Right lobe of liver (tissue), 6 donors: ENCODE measurements around the gene CUL9. TPM values are rescaled to one million over a fixed set of nuclear protein-coding genes. Genes with fewer than 3 reads are reported as not detected.

Experiments used
- ATAC-seq, 4 donors: fragments of 200-7000 bp; cut with Tn5 transposase; one replicate each; pipeline ENCODE4 v1.9.1; 2020; ENCODE audit warnings: mild to moderate bottlenecking in 4 of 4, moderate library complexity in 4 of 4
- DNase-seq, 3 donors: peaks; one replicate each; pipeline ENCODE4 v3.0.0-alpha.2; 2020
- H3K27ac ChIP-seq, 3 donors: fragments of 200-600 bp; one replicate each; pipeline ENCODE4 v1.8.0; 2022
- H3K27me3 ChIP-seq, 2 donors: fragments of 200-600 bp; one replicate each; pipeline ENCODE4 v1.8.0; 2022
- H3K36me3 ChIP-seq, 4 donors: fragments of 200-600 bp; sonication (generic) in 1 of 4; one replicate each; pipeline versions ENCODE4 v1.5.1 to v1.8.0; 2017 to 2022; ENCODE audit warnings: control low read depth in 1 of 4
- H3K4me1 ChIP-seq, 4 donors: fragments of 200-600 bp; sonication (generic) in 1 of 4; one replicate each; pipeline versions ENCODE4 v1.5.1 to v1.8.0; 2017 to 2022; ENCODE audit warnings: control low read depth in 1 of 4
- H3K4me3 ChIP-seq, 3 donors: fragments of 200-600 bp; one replicate each; pipeline ENCODE4 v1.8.0; 2022
- H3K9me3 ChIP-seq, 4 donors: fragments of 200-600 bp; sonication (generic) in 1 of 4; one replicate each; pipeline versions ENCODE4 v1.5.1 to v1.8.0; 2017 to 2022; ENCODE audit warnings: control low read depth in 1 of 4
- POLR2A ChIP-seq: fragments of 450-650 bp; IDR thresholded peaks from one replicate; pipeline ENCODE4 v1.6.1; 2017; ENCODE audit warnings: antibody characterized with exemption, mild to moderate bottlenecking
- WGBS: methylation state at CpG from one replicate; pipeline ENCODE4 v1.1.6; 2018; ENCODE audit warnings: low coverage, low lambda C conversion rate; ENCODE audit not compliant: insufficient coverage; ENCODE audit errors: missing lambda C conversion rate; 5-methylcytosine and 5-hydroxymethylcytosine counted together
- intact Hi-C, 2 donors: fragments of 100-400 bp; cut with DNase I; formaldehyde crosslinking; loops; one replicate each; pipeline versions ENCODE4 v1.11.2 to v1.14.1; 2022
- total RNA-seq, 6 experiments: library from RNA; depleted of rRNA in 2 of 6; stranded (reverse); fragments of >200 nt in 2 of 6; fragmentation: NEBNext Ultra II Directional in 3 of 6; extraction: Animal tissue kit (Norgen Biotek cat#: 25700) in 3 of 6; gene quantifications; one replicate each; pipeline versions ENCODE4 v1.1.0 to v1.2.4, GENCODE V29; 2016 to 2023
- TF ChIP-seq, protein P1 (sequence below), 4 donors: fragments of 200-600 bp in 3 of 4; fragments of 450-650 bp in 1 of 4; IDR thresholded peaks; one replicate each; pipeline versions ENCODE4 v1.5.1 to v1.8.0; 2016 to 2022; ENCODE audit warnings: antibody characterized with exemption in 4 of 4, mild to moderate bottlenecking in 2 of 4
- donor health status: DM: no; HTN: yes; CAD: no.
- donor health status: DM: no; HTN: no; CAD: no.
- donor health status: DM: no; HTN: no; CAD: no.
- donor health status: DM: no; HTN: yes; CAD: no.
- donor health status: DM: no; HTN: yes; CAD: no.

Gene CUL9
- total RNA-seq, 6 experiments from 2014 or later, result 14.4 to 17.7 (median 15.2) TPM

DNA sequence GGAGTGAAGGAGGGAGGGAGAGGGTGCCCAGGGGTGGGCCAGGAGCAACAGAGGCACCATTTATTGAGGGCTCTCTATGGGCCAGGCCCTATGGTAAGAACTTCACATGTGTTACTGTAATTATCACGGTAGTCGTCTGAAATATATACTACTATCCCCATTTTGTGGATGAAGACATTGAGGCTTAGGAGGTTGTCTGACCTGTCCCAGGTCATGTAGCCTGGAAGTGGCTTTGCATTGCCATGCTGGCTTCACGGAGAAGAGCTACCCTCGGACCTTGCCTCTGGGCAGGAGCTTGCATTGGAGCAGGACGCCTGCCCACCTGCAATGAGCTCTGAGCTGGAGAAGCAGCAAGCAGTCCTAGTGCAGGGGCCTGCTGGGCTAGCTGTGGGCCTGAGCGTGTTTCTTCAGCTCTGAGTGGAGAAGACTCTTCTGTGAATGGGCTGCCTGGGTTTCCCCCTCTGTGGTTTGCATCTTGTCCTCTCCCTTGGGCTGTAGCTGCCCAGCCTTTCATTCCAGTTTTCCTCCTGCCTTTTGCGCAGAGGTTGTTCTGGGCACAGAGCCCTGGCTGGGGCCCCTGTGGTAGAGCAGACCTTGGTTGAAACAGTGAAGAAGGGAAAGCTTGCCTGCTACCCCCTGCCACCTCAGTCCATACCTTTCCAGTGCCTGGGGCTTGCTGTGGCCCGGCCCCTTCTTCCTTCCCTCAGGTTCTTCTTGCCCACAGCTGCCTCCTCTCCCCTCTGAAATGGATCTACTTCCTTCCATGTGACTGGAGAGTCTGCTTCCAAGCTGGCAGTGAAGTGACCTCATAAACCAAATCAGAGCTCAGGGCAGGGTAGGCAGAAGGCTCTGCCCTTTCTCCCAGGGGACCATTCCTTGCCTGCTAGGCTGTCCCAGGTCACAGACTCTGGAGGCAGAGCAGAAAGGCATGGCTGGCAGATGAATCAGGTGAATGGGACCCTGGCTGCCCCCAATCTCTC, 35.0 kb upstream of the CUL9 start:
- Histone ChIP-seq H3K9me3 (no peaks in the 10 kb centered on the region), H3K27me3 (no peaks in the 10 kb centered on the region), H3K27ac (no peak overlapping the region), H3K4me1 (peaks cover 0 to 20% (median 0%) of the 10 kb centered on the region in 4 donors), H3K4me3 (no peak overlapping the region), H3K36me3 (no peaks in the 10 kb centered on the region)
- intact Hi-C loops, result loop anchor here in 1 of 2 donors (10.0 kb wide), 1 partner anchor 242 kb away; no protein-coding TSS in a partner anchor
- 64% methylated on average over 5 of the region's 8 CpGs for WGBS
- DNase-seq (no peak), ATAC-seq (no peak)
- TF ChIP-seq, protein P1, sequence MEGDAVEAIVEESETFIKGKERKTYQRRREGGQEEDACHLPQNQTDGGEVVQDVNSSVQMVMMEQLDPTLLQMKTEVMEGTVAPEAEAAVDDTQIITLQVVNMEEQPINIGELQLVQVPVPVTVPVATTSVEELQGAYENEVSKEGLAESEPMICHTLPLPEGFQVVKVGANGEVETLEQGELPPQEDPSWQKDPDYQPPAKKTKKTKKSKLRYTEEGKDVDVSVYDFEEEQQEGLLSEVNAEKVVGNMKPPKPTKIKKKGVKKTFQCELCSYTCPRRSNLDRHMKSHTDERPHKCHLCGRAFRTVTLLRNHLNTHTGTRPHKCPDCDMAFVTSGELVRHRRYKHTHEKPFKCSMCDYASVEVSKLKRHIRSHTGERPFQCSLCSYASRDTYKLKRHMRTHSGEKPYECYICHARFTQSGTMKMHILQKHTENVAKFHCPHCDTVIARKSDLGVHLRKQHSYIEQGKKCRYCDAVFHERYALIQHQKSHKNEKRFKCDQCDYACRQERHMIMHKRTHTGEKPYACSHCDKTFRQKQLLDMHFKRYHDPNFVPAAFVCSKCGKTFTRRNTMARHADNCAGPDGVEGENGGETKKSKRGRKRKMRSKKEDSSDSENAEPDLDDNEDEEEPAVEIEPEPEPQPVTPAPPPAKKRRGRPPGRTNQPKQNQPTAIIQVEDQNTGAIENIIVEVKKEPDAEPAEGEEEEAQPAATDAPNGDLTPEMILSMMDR (IDR thresholded peaks at IDR 0.05), result no peak
- no peak for TF ChIP-seq POLR2A

DNA sequence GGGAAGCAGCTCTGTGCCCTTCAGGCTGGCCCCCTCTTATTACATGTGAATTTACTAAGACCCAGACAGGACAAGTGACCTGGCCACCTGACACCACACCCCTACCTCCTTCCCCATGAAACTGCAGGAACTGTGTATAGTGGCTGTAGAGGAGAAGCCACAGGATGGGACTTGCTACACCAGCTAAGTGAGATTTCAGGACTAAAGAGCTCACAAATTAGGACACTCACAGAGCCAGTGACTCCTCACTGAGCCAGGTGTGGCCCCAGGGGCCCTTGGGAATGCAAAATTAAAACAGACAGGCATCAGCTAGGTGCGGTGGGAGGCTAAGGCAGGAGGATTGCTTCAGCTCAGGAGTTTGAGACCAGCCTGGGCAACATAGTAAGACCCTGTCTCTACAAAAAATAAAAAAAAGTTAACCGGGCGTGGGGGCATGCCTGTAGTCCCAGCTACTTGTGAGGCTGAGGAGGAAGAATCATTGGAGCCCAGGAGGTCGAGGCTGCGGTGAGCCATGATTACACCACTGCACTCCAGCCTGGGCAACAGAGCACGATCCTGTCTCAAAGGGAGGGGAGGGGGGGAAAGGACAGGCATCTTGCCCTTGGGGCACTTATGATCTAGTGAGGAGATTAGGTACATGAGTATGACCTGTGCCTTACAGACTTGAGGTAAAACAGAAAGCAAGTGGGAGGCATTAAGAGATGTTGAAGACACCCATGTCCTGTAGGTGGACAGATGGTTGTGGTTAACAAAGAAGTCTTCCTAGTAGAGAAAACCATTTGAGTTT, 34.1 kb upstream of the CUL9 start:
- ATAC-seq, result no peak
- H3K27me3 ChIP-seq, result no peaks in the 10 kb centered on the region
- intact Hi-C loops, result loop anchor here in 1 of 2 donors (10.0 kb wide), 1 partner anchor 243 kb away; no protein-coding TSS in a partner anchor
- H3K9me3 ChIP-seq, result no peaks in the 10 kb centered on the region
- no peak overlapping the region for H3K27ac ChIP-seq
- H3K36me3 ChIP-seq, result no peaks in the 10 kb centered on the region
- no peak overlapping the region for H3K4me3 ChIP-seq
- peaks cover 0 to 20% (median 0%) of the 10 kb centered on the region in 4 donors for H3K4me1 ChIP-seq
- TF ChIP-seq POLR2A, result no peak
- TF ChIP-seq, protein P1 (IDR thresholded peaks at IDR 0.05), result no peak
- WGBS, result 89% methylated on average over 6 of the region's 6 CpGs
- DNase-seq, result no peak

DNA sequence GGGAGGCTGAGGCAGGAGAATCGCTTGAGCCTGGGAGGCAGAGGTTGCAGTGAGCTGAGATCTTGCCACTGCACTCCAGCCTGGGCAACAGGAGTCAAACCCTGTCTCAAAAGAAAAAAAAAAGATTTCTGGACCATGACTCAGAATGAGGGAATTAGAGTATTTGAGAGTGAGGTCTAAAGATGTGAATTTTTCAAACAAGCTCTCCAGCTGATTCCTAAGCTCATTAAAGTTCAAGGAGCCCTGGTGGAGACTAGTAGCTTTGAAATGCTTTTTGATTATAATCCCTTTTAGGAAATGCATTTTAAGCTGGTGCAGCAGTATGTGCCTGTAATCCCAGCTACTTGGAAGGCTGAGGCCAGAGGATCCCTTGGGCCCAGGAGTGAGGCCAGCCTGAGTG, 32.7 kb upstream of the CUL9 start:
- Histone ChIP-seq H3K4me1 (peaks cover 0 to 14% (median 0%) of the 10 kb centered on the region in 4 donors), H3K4me3 (no peak overlapping the region), H3K9me3 (no peaks in the 10 kb centered on the region), H3K27me3 (no peaks in the 10 kb centered on the region), H3K36me3 (no peaks in the 10 kb centered on the region), H3K27ac (no peak overlapping the region)
- intact Hi-C loops, result loop anchor here in 1 of 2 donors (10.0 kb wide), 1 partner anchor 244 kb away; no protein-coding TSS in a partner anchor
- TF ChIP-seq, protein P1 (IDR thresholded peaks at IDR 0.05), result no peak
- TF ChIP-seq POLR2A, result no peak
- 100% methylated on average over 1 of the region's 1 CpG for WGBS
- ATAC-seq (no peak), DNase-seq (no peak)

DNA sequence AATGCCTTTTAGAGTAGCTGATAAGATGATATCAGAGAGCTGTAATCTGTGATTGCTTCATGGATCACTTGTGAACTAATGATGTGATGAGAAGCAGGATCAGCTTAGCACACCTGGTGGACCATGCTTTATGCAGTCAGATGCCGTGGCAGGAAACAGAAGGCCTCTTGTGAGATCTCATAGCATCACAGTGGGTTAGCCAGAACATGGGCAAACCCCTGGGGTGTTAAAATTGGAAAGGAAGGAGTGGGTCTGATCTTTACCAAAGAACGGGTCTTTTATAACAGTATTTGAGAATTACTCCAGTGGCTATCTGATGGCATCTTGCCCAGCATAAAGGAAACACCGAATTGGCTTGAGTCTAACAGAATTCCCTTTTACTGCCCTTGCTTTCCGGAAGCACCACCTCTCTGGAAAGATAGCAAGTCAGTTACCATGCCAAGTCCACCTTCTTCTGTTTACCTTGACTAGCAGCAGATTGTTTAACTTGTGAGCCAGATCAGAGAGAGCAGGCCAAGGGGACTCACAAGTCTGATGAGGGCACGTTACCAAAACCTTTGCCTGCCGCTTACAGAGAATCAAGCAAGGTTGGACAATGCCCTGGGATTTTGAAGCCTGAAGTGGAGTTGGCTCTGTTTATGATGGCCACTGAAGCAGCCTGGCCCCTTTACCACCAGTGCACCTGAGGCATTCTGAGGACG, 31.8 kb upstream of the CUL9 start:
- intact Hi-C loops, result no loop called here
- no peaks in the 10 kb centered on the region for H3K27me3 ChIP-seq
- ATAC-seq, result peak; percentile 85 to 95 (median 90)
- H3K36me3 ChIP-seq, result no peaks in the 10 kb centered on the region
- peak in 1 of 3 donors; percentile 86 for DNase-seq
- TF ChIP-seq, protein P1 (IDR thresholded peaks at IDR 0.05), result no peak
- no peak for TF ChIP-seq POLR2A
- peaks cover 0 to 14% (median 0%) of the 10 kb centered on the region in 4 donors for H3K4me1 ChIP-seq
- 25% methylated on average over 4 of the region's 7 CpGs for WGBS
- peak overlapping the region in 2 of 3 donors; percentile 26 to 51 for H3K27ac ChIP-seq
- no peak overlapping the region for H3K4me3 ChIP-seq
- H3K9me3 ChIP-seq, result no peaks in the 10 kb centered on the region
